Right renal cortex interstitium (tissue), 3 donors: Measurements from ENCODE around the gene CHSY1. TPM values are rescaled to one million over a fixed set of nuclear protein-coding genes. Genes with fewer than 3 reads are reported as not detected.
"Not testable (repeated sequence)": the region's sequence is repeated elsewhere in the genome, so short reads cannot be mapped to it uniquely, and the experiment has no call there.

Experiments used
- DNase-seq, 3 donors: peaks; one replicate each; pipeline ENCODE4 v3.0.0-alpha.2; 2013; ENCODE audit warnings: low read depth in 3 of 3, low spot score in 2 of 3
- polyA plus RNA-seq, 3 donors: library from polyadenylated mRNA; unstranded; fragments of 120-200 nt; gene quantifications; one replicate each; pipeline ENCODE4 v1.2.1, GENCODE V29; 2013; ENCODE audit not compliant: insufficient read length in 3 of 3

Gene CHSY1
- polyA plus RNA-seq: 10 to 100 TPM; 45.6 to 52.3 (median 50.9) TPM

GRCh38 chr15:101251830-101252820 is at the start of gene CHSY1:
CHSY1 (minus strand) TSS chr15:101252048; CDS start chr15:101251456, 592 bp downstream.
- peak; percentile 77 to 84 (median 82) for DNase-seq

GRCh38 chr15:101296418-101297405 is 44.9 kb upstream of the CHSY1 start:
- DNase-seq: no peak

DNA sequence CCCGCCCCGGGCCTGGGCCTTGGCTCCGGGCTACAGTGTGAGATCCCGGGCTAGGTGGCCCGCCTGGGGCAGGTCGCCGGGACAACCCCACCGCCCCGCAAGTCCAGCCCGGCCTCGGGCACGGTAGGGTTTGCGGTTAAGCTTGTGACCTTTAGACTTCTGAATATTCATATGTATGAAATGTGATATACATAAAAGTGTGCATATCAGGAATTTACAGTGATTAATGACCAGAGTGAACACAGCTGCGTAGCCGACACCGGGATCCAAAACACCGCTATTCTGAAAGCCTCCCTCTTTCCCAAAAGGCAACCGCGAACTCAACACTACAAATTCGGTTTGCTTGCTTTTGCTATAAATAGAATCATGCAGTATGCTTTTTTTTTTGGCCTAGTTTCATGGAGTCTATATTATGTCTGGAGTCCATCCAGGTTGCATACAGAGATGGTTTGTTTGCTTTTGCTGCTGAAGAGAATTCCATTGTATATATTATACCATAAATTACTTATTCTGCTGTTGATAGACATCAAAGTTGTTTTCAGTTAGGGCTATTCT is 43.8 kb upstream of the CHSY1 start:
- DNase-seq: no peak

DNA sequence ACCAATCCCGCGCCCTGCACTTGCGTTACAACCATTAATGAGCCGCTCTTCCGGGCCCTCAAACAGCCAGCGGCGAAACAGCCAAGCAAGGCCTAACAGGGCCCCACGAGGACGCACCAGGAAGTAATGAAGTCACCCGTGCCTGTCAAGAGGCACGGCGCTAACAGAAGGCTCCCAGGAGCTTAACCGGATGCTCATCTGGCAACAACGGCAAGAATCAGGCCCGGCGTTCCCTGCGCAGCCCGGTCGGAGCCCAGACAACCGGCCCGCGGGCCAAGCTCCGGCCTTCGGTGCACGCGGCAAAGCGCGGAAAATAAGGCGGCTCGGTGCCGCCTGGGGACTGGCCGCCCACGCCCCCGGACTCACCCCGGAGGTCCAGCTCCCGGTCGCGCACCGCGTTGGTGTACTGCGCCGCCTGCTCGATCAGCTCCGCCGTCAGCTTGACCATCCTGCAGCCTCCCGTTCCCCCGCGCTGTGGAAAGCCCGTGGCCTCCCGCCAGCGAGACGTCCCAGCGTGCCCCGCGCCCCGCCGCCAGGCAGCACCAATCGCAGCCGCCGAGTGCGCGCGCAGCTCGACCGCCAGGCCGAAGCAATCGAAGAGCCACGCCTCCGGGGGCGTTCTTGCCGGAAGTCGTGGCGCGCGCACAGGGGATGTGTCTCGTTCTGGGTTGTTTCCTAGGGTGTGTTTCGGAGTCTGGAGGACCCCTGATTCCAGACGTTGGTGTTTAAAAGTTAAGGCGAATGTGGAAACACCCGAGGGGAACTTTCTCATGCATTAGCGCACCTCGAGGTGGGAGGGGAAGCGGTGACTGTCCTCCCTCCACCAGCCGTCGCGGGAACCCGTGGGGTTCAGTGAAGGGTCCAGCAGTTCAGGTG is 43.1 kb upstream of the CHSY1 start, which contains the start of gene SNRPA1:
Gene SNRPA1 (minus strand): TSS at position 518 of the 876 bp plus-strand sequence. CDS start 70 bp downstream, at position 448.
- DNase-seq: peak; percentile 72 to 91 (median 85)

DNA sequence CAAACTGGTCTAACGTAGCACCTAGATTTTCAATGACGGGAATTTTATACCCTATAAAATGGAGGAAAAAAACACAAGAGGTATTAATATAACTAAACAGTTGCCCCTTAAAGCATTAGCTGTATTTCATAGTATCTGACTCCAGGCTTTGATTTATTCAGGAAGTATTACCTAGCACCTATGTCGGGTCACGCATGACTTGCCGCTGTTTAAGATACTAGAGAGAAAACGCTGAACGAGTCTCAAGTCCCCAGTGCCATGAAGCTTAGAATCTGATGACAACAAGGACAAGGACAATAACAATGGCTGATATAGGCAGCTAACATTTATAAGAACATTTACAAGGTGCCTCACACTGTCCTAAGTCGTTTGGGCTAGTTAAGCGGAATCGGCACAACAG is 41.3 kb upstream of the CHSY1 start:
- no peak for DNase-seq

- no peak for DNase-seq
Observed at GRCh38 chr15:101288905-101289513, 37.2 kb upstream of the CHSY1 start.

GRCh38 chr15:101287342-101287741 is 35.5 kb upstream of the CHSY1 start:
- not testable (repeated sequence) for DNase-seq

- no peak for DNase-seq
Observed at GRCh38 chr15:101286471-101287114, 34.7 kb upstream of the CHSY1 start.

GRCh38 chr15:101283931-101284330 is 32.1 kb upstream of the CHSY1 start:
- no peak for DNase-seq

- DNase-seq: no peak
Observed at GRCh38 chr15:101280007-101280406, 28.2 kb upstream of the CHSY1 start.

GRCh38 chr15:101277943-101278564 is 26.2 kb upstream of the CHSY1 start:
- no peak for DNase-seq

DNA sequence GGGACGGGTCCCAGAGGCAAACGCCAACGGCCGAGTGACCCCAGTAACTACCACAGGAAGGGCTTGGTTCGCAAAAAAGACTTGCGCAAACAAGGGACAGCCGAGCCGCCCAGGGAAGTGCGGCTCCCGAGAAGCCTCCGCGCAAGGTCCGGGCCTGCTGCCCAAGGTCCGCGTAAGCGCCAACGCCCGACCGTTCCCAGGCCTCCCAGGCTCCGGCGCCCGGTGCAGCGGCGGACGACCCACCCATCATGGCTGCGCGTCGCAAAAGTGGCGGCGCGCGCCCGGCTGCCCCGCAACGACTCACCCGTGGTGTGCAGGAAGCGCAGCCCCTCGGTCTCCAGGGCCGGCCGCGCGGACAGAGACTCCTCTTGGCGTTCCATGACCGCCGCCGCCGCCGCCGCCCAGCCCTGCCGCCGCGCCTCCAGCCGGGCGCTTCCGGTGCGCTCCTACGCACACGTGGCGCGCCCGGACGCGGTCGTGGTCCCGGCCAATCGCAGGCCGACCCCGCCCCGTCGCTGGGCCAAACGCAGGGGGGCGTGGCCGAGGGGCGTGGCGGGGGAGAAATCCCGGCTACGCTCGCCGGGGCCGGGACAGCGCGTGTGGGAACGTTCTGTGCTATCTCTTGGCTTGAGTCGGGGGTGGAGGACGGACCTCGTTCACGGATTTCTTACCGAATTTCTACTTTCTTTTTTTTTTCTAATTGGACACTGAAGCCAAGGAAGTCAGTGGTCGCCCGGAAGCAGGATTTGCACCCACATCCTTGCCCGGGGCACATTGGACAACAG is 25.4 kb upstream of the CHSY1 start, which contains the start of gene SELENOS:
Gene SELENOS (minus strand): TSS at position 448 of the 785 bp plus-strand sequence. CDS start 68 bp downstream, at position 380.
- peak in 2 of 3 donors; percentile 75 to 77 for DNase-seq

DNA sequence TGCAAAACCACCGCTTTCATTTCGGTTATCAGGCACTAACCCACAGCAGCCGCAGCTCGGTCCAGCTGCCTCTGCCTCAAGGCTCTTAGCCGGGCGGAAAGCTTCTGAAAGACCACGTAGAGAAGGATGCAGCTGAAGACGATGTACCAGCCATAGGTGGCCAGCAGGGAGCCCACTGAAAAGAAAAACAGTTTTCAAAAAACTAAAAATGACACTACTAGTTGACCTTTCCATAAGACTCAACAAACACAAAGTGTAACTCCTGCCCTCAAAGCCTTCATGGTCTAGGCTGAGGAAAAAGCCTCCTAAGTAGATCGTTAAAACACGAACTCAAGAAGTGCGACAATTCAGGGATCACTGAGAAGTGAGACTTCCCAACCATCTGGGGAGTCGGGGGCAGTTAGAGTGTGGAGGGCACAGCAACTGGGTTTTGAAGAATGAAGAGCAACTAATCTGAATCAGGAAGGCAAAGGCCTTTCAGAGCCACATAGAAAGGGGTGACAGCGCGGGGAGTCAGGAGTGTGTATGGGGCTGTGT is 24.7 kb upstream of the CHSY1 start:
- DNase-seq: no peak

GRCh38 chr15:101275018-101275417 is 23.2 kb upstream of the CHSY1 start:
- no peak for DNase-seq

DNA sequence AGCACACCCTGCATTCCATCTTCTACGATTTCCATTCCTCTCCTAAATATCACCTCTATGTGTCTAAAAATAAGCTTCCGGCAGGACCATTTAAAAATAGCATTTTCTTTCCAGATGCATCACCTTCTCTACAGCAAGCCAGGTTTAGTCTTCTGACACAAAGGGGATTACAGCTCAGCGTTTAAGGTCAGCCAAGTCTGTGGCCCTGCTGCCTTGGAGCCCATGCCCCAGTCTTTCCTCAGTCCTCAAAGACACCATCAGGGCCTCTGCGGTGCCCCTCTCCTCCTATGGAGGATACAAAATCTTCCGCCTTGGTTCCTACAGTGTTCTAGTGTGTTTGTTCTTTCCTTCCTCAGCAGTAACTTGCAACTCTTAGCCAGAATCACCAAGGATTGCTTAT is 21.7 kb upstream of the CHSY1 start:
- no peak for DNase-seq

GRCh38 chr15:101272584-101272983 is 20.7 kb upstream of the CHSY1 start:
- no peak for DNase-seq
